Astrocyte (in vitro differentiated cells and primary cell): ENCODE measurements around the gene MEPE.

Source experiments
- EZH2 ChIP-seq: IDR thresholded peaks from 2 replicates; pipeline ENCODE4 v1.6.1; 2012; ENCODE audit warnings: mild to moderate bottlenecking, low read length, inconsistent platforms; ENCODE audit not compliant: insufficient read depth
- TF ChIP-seq, protein P1 (sequence below): IDR thresholded peaks from 2 replicates; pipeline ENCODE4 v1.5.1; 2011; ENCODE audit warnings: low read depth, mild to moderate bottlenecking, inconsistent platforms, low read length, moderate library complexity; ENCODE audit not compliant: insufficient read depth

DNA sequence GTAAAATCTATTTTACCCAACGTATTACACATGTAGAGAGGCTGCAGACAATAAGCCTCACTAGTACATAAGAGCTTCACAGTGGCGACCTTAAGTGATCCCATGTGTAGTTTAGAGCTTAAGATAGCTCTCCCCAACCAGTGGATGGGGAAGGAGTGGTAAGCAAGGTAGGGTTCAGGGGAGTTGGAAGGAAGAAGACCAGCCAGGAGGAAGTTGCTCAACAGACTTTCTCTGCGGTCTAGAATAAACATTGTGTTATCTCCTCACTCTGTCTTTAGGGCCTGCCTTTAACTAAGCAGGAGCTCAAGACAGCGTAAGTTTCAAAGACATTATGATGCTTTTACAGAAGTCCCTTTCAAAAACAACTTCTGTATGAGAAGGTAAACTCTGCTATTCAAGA is 16.8 kb downstream of the MEPE start:
- TF ChIP-seq EZH2, result no peak
- TF ChIP-seq, protein P1, sequence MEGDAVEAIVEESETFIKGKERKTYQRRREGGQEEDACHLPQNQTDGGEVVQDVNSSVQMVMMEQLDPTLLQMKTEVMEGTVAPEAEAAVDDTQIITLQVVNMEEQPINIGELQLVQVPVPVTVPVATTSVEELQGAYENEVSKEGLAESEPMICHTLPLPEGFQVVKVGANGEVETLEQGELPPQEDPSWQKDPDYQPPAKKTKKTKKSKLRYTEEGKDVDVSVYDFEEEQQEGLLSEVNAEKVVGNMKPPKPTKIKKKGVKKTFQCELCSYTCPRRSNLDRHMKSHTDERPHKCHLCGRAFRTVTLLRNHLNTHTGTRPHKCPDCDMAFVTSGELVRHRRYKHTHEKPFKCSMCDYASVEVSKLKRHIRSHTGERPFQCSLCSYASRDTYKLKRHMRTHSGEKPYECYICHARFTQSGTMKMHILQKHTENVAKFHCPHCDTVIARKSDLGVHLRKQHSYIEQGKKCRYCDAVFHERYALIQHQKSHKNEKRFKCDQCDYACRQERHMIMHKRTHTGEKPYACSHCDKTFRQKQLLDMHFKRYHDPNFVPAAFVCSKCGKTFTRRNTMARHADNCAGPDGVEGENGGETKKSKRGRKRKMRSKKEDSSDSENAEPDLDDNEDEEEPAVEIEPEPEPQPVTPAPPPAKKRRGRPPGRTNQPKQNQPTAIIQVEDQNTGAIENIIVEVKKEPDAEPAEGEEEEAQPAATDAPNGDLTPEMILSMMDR, result no peak
